NAMALWA (cell line): ENCODE measurements around the gene FUNDC2.
A peak's percentile ranks its signal among the peaks of the same experiment; 100 is the strongest.

ENCODE experiments used
- DNase-seq: peaks from one replicate; pipeline ENCODE4 v3.0.0-alpha.2; 2015; ENCODE audit warnings: low spot score

FUNDC2 gene

DNA sequence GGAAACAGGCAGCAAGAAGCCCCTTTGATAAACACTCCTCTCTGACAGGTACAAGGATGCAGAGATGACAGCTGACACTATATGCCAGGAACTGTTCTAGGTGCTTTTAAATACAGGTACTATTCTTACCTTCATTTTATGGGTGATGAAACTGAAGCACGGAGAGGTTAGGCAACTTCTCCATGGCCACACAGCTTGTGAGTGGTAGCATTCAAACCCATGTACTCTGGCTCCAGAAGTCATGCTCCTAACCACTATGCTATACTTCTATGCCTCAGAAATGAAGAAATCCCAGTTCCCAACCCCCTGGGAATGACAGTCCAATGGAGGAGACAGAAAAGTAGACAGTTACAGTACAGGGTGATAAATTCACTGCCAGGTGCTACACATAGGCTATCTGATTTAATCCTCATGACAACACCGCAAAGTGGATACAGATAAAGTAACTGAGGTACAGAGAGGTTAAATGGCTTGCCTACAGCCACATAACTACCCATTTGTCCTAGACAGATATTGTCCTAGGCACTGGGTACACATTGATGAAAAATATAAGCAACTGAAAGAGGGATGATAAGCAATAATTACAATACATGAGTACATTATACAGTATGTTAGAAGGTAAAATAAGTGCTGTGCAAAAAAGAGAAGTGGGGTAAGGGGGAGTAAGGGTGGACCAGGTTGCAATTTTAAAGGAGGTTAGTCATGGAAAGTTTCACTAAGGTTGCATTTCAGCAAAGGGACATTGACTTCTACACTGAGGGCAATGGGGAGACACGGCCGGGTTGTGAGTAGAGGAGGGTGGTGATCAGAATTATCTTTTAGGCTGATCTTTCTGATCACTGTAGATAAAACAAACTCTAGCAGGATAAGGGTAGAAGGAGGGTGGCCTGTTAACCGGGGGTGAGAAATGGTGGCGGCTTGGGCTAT, 2.5 kb upstream of the FUNDC2 start:
- no peak for DNase-seq

DNA sequence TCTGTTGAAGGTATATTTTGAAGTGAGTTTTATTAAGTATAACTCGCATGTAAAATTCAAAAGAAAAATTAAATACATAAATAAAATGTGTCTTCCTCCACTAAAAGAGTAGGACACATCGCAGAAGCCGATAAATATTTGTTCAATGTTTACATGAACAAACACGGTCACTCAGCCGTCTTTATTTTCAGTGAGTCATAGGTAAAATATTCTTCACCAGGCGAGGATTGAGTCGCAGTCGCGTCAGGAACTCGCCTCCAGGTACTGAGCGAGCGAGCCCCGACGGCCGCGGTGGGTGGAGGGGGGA, 271 bp upstream of the FUNDC2 start:
- DNase-seq: no peak

DNA sequence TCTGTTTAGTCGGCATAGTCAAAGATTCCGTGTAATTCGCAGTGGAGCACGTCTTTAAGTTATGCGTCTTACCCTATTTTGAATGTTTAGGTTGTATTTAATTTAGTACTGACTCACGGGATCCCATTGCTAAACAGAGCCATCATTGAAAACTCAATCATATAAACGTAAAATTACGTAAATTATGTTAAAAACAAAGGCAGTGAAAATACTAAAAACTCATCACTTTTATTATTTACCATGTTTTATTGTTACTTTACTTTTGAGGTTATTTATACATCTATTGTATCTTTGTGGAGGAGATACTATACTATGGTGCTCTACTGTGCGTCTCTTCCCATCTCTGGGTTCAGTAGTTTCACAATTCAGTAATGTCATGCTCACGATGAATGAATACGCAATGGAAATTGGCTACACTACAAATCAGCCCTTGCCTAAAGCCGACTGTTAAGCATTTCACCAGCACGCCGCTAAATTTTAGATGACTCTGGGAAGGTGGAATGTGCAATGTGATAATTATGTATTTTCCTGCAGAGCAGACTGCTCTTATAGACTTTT, 944 bp downstream of the FUNDC2 start:
- peak; percentile 74 for DNase-seq

DNA sequence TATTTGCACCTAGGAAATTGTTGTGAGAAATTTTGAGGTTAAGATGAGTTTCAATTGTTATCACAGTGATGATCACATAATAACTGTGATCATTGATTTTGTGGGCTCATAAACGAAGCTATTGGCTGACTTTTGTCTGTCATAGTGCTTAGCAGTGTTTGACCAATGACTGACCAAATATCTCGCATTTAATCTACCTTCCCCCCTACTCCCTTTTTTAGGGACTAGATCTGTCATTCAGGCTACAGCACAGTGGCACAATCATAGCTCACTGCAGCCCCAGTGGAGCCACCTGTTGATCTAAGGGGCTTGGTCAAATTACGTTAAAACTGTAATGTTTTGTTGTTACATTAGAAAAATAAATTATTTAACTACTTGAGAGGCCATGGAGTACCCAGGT, 1.5 kb downstream of the FUNDC2 start:
- DNase-seq: peak; percentile 54

DNA sequence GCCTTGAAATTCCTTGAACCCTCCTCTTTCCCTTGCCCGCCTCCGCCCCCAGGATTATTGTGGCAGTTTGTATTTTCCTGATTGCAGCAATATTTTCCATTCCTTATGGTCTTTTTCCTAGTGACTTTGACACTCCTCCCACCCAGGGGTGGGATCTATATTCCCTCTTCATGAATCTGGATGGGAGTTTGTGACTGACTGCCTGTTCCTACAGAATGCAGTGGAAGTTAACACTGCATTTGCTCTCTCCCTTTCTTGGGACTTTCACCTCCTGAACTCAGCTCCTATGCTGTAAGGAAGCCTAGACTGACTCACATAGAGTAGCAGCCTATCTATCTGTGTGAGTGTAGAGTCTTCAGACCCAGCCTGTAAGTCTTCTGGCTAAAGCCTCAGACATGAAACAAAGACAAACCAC, 2.2 kb downstream of the FUNDC2 start:
- DNase-seq: peak; percentile 3

DNA sequence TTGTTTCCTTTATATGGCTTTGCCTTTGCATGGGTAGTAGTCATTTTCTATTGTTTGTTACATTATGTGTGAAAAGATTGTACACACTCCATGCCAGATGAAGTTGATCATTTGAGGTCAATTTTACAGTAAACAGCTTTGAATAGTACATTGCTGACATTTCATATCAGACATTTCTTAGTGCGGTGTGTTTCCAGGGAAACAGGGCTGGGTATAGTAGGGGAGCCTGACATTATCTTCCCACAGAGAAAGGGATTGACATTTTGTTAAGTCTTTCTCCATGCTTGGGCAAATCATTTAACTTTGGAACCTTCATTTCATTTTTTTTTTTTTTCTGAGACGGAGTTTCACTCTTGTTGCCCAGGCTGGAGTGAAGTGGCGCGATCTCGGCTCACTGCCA, 5.0 kb downstream of the FUNDC2 start:
- no peak for DNase-seq

DNA sequence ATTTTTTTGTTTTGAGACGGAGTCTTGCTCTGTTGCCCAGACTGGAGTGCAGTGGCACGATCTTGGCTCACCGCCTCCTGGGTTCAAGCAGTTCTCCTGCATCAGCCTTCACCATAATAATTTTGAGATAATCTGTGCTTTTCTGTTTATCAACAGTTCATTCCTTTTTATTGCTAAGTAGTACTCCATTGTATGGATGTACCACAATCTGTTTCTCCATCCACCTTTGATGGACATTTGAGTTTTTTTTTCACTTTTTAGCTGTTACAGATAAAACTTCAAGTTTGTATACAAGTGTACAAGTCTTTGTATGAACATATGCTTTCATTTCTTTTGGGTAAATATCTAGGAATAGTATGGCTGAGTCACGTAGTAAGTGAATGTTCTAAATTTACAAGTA, 9.0 kb downstream of the FUNDC2 start:
- DNase-seq: no peak

DNA sequence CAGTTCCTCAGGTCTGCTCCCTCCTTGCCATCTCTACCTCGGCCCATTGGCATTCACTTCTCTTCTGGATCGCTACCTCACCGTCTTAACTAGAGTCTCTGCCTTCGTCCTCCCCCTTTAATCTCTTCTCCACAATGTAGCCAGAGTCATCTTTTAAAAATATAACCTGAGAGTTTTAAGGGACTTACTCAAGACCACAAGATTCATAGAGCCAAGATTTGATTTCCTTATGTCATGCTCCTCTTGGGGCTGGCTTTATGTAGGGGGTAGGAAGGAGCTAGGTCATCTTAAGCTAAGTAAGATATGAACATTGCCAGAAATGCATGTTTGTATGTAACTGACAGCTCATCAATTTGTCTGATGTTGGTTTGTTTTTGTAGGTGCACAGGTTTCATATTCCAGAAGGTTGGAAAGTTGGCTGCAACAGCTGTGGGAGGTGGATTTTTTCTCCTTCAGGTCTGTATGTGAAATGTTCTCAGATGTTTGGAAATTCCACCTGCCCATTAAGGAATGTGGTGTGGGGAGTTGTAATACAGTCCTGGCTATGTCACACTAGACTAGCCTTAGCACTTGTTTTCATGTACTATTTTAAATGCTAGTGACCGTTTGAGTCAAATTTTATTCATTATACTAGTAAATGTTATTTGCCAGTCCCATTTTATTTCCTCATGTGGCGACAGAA, 19.6 kb downstream of the FUNDC2 start:
- DNase-seq: no peak

DNA sequence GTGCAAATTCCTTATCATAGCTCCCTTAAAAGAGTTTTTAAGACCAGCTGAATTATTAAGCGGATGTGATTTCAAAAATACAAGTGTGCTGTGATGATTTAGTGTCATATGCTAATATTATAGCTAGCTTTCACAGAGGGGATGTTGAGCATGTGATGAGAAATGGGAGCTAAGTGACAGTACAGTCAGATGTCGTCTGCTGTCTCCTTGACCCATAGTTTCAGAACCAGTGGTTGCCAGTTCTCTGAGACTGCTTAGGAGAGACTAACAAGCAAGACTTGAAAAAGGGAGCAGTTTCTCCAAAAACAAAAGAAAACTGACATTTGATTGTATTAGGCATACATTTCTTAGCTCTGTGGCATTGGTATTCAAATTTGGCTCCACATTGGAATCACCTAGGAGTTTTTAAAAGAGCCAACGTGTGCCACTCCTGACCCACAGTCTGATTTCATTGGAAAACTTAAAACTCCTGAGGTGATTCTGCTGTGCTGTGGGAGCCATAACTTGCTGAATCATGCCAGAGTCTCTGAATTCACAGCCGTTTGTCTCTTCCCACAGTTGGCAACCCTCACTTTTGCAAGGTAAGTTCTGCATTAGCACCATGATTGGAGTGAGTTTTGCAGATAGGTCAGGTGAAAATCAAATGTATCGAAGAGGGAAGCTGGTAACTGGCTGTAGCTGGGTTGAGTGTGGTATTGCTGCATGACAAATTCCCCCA, 20.3 kb downstream of the FUNDC2 start:
- no peak for DNase-seq

DNA sequence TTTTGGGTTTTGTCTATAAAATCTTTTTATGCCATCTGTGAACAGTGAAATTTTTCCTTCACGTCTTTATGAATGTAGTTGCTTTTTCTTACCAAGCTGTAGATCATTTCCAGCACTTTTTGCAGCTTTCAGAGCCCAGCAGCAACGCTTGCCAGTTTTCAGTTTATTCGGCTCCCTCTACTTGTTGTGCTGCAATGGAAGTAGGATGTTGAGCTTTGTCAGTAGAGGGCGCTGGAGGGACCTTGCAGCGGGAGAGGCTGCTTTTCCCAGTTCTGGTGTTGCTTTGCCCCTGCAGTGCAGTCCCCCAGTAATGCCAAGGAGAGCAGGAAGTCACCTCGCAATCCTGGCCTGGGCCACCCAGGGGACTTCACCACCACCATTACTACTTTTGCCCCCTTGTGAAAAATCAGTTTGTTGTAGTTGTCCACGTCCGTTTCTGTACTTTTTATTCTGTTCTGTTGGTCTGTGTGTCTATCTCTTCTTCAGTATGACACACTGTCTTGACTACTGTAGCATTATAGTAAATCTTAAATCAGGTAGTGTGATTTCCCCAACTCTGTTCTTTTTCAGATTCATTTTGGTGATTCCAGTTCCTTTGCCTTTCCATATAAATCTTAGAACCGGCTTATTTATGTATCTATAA, 22.5 kb downstream of the FUNDC2 start:
- peak; percentile 58 for DNase-seq

DNA sequence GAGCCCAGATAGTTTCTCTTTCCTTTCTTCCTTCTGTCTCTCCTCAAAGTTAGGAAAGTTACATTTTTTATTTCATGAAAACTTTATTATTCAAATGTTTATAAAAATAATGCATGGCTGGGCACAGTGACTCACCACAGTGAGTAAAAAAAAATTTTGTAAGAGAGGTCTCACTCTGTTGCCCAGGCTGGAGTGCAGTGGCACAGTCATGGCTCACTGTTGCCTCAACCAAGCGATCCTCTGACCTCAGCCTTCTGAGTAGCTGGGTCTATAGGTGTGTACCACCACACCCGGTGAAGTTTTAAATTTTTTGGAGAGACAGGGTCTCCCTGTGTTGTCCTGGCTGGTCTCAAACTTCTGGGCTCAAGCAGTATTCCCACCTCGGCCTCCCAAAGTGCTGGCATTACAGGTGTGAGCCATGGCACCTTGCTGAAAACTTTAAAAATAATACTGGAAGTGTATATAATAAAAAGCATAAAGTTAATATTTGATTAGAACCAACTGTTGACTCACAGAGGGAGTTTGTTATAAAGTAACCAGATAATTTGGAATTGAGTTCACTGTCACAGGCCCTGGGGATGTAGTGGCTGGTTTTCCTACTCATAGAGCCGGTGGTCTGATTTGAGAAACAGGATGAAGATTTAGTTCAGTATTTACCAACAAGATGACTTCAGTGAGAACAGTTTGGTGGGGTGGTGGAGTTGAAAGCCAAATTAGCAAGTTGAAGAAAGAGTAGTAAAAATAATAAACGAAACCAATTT, 26.3 kb downstream of the FUNDC2 start:
- DNase-seq: no peak

DNA sequence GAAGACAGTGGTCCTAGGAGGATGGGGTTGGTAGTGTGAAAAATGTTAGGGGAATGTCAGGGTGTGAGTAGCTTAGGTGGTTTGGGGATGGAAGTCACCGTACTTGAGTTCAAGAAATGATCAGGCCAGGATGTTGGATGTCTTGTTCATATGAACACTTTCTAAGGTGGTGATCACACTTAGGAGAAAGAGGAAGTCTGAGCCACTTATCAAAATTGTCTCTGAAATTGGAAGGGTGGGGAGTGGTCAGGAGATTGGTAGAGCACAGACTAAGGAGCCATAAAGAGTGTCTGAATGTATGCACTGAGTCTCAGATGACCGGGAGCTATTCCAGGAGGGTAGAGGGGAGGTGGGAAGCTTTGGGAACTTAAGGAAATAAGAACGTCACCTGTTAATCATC, 27.0 kb downstream of the FUNDC2 start:
- DNase-seq: no peak

DNA sequence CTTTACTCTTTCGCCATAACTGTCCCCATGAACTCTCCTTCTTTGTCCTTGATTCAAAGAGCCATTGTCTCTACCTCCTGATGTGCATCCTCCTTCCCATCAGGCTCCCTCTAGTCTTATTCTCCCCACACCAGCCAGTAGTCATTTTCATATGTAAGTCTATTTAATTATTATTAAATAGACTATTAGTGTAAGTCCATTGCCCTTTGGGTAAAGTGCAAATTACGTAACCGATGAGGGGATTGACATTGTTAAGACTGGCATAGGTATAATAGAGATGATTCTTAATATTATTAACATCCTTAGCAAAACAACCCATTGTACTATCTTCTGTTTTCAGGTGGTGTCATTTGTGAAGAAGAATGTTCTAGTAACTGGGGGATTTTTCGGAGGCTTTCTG, 27.6 kb downstream of the FUNDC2 start:
- no peak for DNase-seq

DNA sequence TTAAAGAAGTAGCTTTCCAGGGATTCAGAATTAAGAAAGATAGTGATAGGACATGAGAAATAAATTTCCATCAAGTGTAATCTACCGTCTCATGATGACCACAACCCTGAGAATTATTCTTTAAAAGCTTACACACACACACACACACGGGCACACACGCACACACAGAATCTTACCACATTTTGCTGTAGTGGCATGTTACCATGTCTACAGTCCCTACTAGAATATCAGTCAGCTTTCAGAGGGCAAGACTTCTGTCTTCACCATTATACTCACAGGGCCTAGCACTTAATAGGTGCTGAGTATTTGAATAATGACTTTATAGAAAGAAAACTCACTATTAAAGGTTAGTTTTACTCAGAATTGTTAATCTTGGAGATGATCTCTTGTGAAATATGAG, 28.9 kb downstream of the FUNDC2 start:
- DNase-seq: no peak

DNA sequence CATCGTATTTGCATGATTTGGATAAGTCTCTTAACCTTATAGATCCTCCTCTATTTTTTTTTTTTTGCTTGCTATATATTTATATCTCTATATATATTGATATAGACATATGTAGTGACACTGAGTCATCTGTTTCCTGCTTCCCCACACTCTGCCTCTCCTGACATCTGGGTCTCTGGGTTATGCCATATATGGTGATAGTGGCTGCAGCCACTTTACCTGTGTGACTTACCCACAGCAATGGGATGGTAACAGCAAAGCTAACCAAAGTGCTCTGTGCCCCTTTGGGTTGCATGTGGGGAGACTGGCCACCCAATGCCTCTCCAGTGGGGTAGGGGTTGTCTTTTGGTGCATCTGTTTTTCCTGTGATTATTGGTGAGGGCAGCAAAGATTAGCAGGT, 29.8 kb downstream of the FUNDC2 start:
- no peak for DNase-seq

DNA sequence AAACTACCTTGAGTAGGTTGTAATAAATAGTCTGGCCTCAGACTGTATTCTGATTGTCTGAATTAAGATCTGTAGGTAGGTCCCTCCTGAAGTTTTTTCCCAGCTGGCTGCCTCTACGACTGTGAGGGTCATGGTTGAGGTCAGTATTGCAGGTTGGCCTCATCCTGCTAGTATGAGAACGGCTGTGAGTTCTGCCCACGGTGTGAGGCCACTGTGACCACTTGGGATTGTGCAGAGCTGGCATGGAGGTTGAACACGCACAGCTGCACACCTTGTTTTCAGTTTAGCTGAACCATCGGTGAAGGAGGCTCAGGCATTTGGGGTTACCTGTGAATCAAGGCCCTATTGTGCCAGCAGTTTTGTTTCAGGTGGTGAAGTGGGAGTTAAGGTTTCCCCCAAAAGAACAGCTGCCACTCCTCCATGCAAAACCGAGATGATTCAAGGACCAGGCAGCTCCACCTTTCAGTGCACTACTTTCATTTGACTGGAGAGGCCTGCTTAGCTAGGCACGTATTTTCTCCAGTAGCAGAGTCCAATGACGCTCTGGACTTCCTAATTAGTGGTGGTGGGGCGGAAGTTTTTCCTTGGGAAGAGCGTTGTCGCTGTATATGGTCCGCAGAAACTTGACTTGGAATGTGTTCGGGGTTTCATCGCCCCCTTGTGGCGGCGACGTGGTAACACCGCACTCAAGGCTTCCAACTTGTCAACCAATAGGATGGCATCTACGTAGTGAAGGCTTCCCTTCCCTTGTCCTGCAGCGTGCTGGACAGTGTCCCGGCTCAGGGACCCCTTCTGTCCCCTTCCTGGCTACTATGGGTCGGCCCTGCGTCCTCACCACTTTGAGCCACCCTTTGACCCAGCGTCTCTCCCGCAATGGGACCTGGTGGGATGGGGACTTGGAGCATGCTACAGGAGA, 30.5 kb downstream of the FUNDC2 start:
- DNase-seq: peak; percentile 50

DNA sequence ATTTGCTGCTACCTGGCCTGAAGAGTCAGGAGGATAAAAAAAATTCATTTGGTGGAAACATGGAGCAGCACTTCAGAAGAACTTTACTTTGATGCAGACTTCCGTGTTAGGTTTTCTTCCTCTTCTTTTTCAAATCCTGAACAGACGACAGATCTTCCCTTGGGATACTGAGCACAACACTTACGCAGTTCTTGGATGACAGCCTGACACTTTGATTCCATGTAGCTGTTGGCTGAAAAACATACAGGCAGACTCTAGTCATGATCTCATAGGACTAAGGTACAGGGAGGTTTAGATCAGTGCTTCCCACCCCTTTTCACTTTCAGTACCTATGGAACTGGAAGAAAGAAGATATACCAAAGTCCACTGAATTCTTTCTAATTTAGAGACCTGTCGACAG, 35.1 kb downstream of the FUNDC2 start:
- DNase-seq: no peak

DNA sequence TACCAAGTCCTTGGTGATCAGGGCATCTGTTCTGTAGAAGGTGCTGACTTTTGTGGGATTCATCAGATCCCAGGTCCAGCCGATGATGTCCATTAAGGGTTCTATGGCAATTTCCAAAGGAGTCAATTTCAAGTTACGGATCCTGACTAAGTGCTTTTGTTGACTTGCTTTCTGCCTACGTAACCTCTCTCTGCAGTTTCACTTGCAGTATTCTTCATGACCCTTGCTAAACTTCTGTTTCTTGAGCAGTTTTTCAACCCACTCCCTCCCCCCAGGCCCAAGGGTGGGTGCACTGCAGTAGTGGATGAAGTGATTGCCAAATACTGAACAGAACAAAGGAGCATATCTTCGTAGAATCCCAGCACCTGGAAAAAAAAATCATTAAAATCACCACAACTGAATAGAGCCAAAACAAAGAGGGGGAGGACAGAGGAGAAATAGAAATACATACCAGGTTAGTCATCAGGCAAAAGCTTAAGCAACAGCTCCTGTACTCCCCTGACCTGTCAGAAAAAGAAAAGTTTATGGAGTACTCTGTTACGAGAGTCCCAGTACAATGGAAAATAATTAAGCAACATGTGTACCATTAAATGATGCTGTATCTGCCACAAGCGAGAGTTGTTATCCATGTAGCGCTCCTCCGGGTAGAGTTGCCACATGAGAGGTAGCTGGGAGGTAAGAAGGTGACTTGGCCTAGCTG, 38.5 kb downstream of the FUNDC2 start:
- DNase-seq: no peak

DNA sequence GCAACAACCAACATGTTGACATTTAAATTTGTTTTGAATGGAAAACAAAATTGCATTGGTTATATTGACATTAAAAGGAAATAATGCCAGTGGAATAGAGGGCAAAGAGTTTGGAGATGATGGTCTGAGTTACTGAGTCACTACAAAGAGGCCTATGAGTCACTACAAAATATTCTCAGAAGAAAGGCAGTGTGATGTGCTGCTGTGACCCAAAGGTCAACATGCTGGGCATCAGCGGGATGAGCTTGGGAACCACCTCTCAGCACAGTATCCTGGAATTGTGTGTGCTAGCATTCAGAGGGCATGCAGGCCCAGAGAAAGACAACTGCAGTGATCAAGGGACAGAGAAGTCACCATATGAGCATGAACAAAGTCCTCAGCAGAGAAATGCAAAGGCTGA, 41.5 kb downstream of the FUNDC2 start:
- DNase-seq: no peak

DNA sequence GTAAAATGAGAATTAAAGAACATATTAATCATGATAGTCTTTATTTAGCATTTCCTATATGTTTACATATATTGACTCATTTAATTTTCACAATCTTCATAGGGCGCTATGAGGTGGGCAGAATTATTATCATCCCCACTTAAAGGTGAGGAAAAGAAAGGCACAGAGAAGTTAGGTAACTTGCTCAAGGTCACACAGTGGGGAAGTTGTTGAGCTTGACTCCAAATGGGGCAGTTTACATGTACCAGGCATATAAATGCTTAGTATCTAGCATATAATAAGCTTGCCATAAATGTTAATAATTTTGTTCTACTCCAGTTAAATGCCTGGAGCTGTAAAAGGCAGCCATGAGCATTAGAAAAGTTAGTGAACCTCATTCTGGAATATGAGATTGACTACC, 42.8 kb downstream of the FUNDC2 start:
- DNase-seq: no peak
